NCI-H748 (cell line): ENCODE data around the gene UNC5B.

Source experiments
- DNase-seq: peaks from one replicate; lab custom pipeline; 2025; ENCODE audit not compliant: unreplicated experiment; lab: John Stamatoyannopoulos, UW

Gene UNC5B

GRCh38 chr10:71221586-71222202 is 9.3 kb downstream of the UNC5B start:
- no peak for DNase-seq

GRCh38 chr10:71222601-71223346 is 10.4 kb downstream of the UNC5B start:
- DNase-seq, result no peak

GRCh38 chr10:71223347-71224058 is 11.1 kb downstream of the UNC5B start:
- DNase-seq, result no peak

GRCh38 chr10:71225291-71226058 is 13.1 kb downstream of the UNC5B start:
- DNase-seq, result no peak

- DNase-seq, result no peak
Observed at GRCh38 chr10:71228875-71229675, 16.7 kb downstream of the UNC5B start.

- no peak for DNase-seq
Observed at GRCh38 chr10:71229726-71230655, 17.6 kb downstream of the UNC5B start.

GRCh38 chr10:71230656-71231025 is 18.3 kb downstream of the UNC5B start:
- no peak for DNase-seq

- no peak for DNase-seq
Observed at GRCh38 chr10:71231206-71231605, 18.8 kb downstream of the UNC5B start.

GRCh38 chr10:71232089-71232998 is 20.0 kb downstream of the UNC5B start:
- no peak for DNase-seq

GRCh38 chr10:71233482-71233892 is 21.1 kb downstream of the UNC5B start:
- no peak for DNase-seq

GRCh38 chr10:71234004-71234894 is 21.9 kb downstream of the UNC5B start:
- no peak for DNase-seq

GRCh38 chr10:71234970-71235685 is 22.8 kb downstream of the UNC5B start:
- no peak for DNase-seq

- no peak for DNase-seq
Observed at GRCh38 chr10:71235808-71236207, 23.4 kb downstream of the UNC5B start.

GRCh38 chr10:71236286-71236685 is 23.9 kb downstream of the UNC5B start:
- no peak for DNase-seq

- DNase-seq, result no peak
Observed at GRCh38 chr10:71236822-71237682, 24.7 kb downstream of the UNC5B start.
